K562 (cell line): ENCODE results near the gene GFM1. TPM values are rescaled to one million over a fixed set of nuclear protein-coding genes. Genes with fewer than 3 reads are reported as not detected.

Experiments
- ATAC-seq: fragments of 200-7000 bp; cut with Tn5 transposase; 3 replicates; pipeline ENCODE4 v1.9.1; 2020; ENCODE audit warnings: moderate library complexity
- BruUV-seq: library from RNA; stranded (reverse); fragments of 400-500 nt; replicated peaks from 2 replicates; lab custom pipeline; 2021; lab: Mats Ljungman, UMichigan
- CTCF ChIA-PET: fragments of 300-600 bp; formaldehyde crosslinking; extraction: SDS; loops from one replicate; lab custom pipeline; 2021; ENCODE audit warnings: low intra/inter-chr PET ratio; lab: Yijun Ruan, JAX
- POLR2A ChIA-PET: fragments of 300-600, 350-650 bp; sonication (Branson Sonifier 250); formaldehyde crosslinking; extraction: SDS; loops from one replicate; lab custom pipeline; 2021; ENCODE audit warnings: antibody characterized with exemption, inconsistent platforms; lab: Yijun Ruan, JAX
- DNase-seq, 4 experiments: peaks; one replicate each; pipeline versions ENCODE4 v3.0.0 to v3.0.0-alpha.2; 2011 to 2018; ENCODE audit warnings: low spot score in 3 of 4, mixed read lengths in 3 of 4; ENCODE audit errors: extremely low read depth in 1 of 4
- FAIRE-seq: peaks from 2 replicates; lab custom pipeline; 2011; peaks lifted over from hg19 to GRCh38; lab: Jason Lieb, UNC
- H2AFZ ChIP-seq: 2 replicates; pipeline ENCODE4 v1.6.0; 2011; ENCODE audit warnings: low read depth, low read length, control low read depth, inconsistent platforms
- H3K27ac ChIP-seq: fragments of 200-600 bp; 3 replicates; pipeline ENCODE4 v1.8.0; 2011; ENCODE audit warnings: low read depth, mild to moderate bottlenecking, control low read depth, inconsistent platforms, low read length, moderate library complexity, mixed read lengths; ENCODE audit errors: extremely low read depth
- H3K27me3 ChIP-seq, 2 experiments: fragments of 300-600 bp in 1 of 2; 2 replicates in 1 of 2; 3 replicates in 1 of 2; pipeline versions ENCODE4 v1.6.0 to v1.8.0; 2011; ENCODE audit warnings: inconsistent platforms in 2 of 2, low read length in 2 of 2, mild to moderate bottlenecking in 1 of 2, mixed read lengths in 1 of 2, moderate library complexity in 1 of 2; ENCODE audit not compliant: control insufficient read depth in 2 of 2, insufficient read depth in 2 of 2
- H3K36me3 ChIP-seq: fragments of 300-600 bp; 3 replicates; pipeline ENCODE4 v1.8.0; 2011; ENCODE audit warnings: mild to moderate bottlenecking, low read length, inconsistent platforms; ENCODE audit not compliant: control insufficient read depth, insufficient read depth
- H3K4me1 ChIP-seq, 2 experiments: fragments of 200-600 bp in 1 of 2; replicated peaks in 1 of 2; 2 replicates in 1 of 2; 3 replicates in 1 of 2; pipeline versions ENCODE4 v1.5.1 to v1.8.0; 2011; ENCODE audit warnings: inconsistent platforms in 2 of 2, low read length in 2 of 2, mild to moderate bottlenecking in 1 of 2, mixed read lengths in 1 of 2, moderate library complexity in 1 of 2; ENCODE audit not compliant: control insufficient read depth in 2 of 2, insufficient read depth in 2 of 2
- H3K4me2 ChIP-seq: 2 replicates; pipeline ENCODE4 v1.6.1; 2011; ENCODE audit warnings: low read length, control low read depth, inconsistent platforms, mixed read lengths; ENCODE audit not compliant: insufficient read depth
- H3K4me3 ChIP-seq: fragments of 200-600 bp; sonication (generic), shearing (Covaris generic); 2 replicates; pipeline ENCODE4 v1.5.1; 2016; ENCODE audit warnings: control low read depth, inconsistent platforms
- H3K79me2 ChIP-seq: fragments of 200-600 bp; 3 replicates; pipeline ENCODE4 v1.8.0; 2011; ENCODE audit warnings: low read length, inconsistent platforms; ENCODE audit not compliant: control insufficient read depth, insufficient read depth
- H3K9ac ChIP-seq, 2 experiments: 2 replicates each; pipeline versions ENCODE4 v1.6.0 to v1.6.1; 2011; ENCODE audit warnings: low read depth in 2 of 2, low read length in 2 of 2, control low read depth in 1 of 2, inconsistent platforms in 1 of 2, mild to moderate bottlenecking in 1 of 2, mixed read lengths in 1 of 2; ENCODE audit not compliant: insufficient read depth in 1 of 2
- H3K9me1 ChIP-seq: one replicate; pipeline ENCODE4 v1.6.0; 2011; ENCODE audit warnings: inconsistent platforms, mild to moderate bottlenecking, low read length, moderate library complexity; ENCODE audit not compliant: control insufficient read depth, insufficient read depth
- H3K9me3 ChIP-seq: replicated peaks from 2 replicates; pipeline ENCODE4 v1.5.1; 2011; ENCODE audit warnings: low read depth, low read length, inconsistent platforms; ENCODE audit not compliant: control insufficient read depth, insufficient read depth
- H4K20me1 ChIP-seq: replicated peaks from 2 replicates; pipeline ENCODE4 v1.6.1; 2011; ENCODE audit warnings: low read length, inconsistent platforms, mixed read lengths; ENCODE audit not compliant: control insufficient read depth, insufficient read depth
- BRCA1 ChIP-seq, 2 experiments: fragments of 450-650 bp in 1 of 2; sonication (generic) in 1 of 2; formaldehyde crosslinking in 1 of 2; IDR thresholded peaks; 2 replicates each; pipeline versions ENCODE4 v1.5.0 to v1.6.1; 2017 to 2020; ENCODE audit warnings: mild to moderate bottlenecking in 1 of 2, missing genetic modification reagents in 1 of 2
- DACH1 ChIP-seq: fragments of 450-650 bp; IDR thresholded peaks from 2 replicates; pipeline ENCODE4 v1.6.1; 2018; ENCODE audit not compliant: partially characterized antibody
- JUN ChIP-seq, 2 experiments: sonication (generic) in 1 of 2; formaldehyde crosslinking in 1 of 2; IDR thresholded peaks; 2 replicates each; pipeline versions ENCODE4 v1.6.1 to v1.8.0; 2012 to 2022; ENCODE audit warnings: borderline replicate concordance in 2 of 2, mild to moderate bottlenecking in 2 of 2, improper control_type of control experiment in 1 of 2, low read depth in 1 of 2, low read length in 1 of 2, missing genetic modification reagents in 1 of 2
- KAT2B ChIP-seq: IDR thresholded peaks from one replicate; pipeline ENCODE4 v1.6.1; 2012; ENCODE audit warnings: low read depth, mild to moderate bottlenecking, control low read depth, inconsistent platforms, low read length, moderate library complexity
- MEF2D ChIP-seq: conservative IDR thresholded peaks from 2 replicates; pipeline ENCODE4 v1.6.1; 2016; ENCODE audit warnings: low read depth, missing genetic modification characterization, missing compliant biosample characterization
- POLR3G ChIP-seq: IDR thresholded peaks from 2 replicates; pipeline ENCODE4 v1.6.1; 2011; ENCODE audit not compliant: insufficient read length, insufficient replicate concordance; ENCODE audit errors: extremely low read depth
- PRMT5 ChIP-seq: sonication (generic); formaldehyde crosslinking; IDR thresholded peaks from 2 replicates; pipeline ENCODE4 v1.5.0; 2020; ENCODE audit warnings: missing genetic modification reagents
- PTTG1 ChIP-seq: fragments of 450-650 bp; IDR thresholded peaks from 2 replicates; pipeline ENCODE4 v1.6.1; 2016; ENCODE audit warnings: low read depth, mild to moderate bottlenecking, missing genetic modification characterization, missing compliant biosample characterization
- ZNF165 ChIP-seq: fragments of 250-450 bp; sonication (Bioruptor Pico); IDR thresholded peaks from 2 replicates; pipeline ENCODE4 v1.4.0; 2020; ENCODE audit warnings: borderline replicate concordance
- ZNF584 ChIP-seq: fragments of 200-800 bp; sonication (Bioruptor generic); IDR thresholded peaks from 2 replicates; pipeline ENCODE4 v1.6.1; 2016; ENCODE audit warnings: low read depth, mild to moderate bottlenecking, missing genetic modification characterization, missing compliant biosample characterization
- ZNF695 ChIP-seq: fragments of 450-650 bp; formaldehyde crosslinking; IDR thresholded peaks from 2 replicates; pipeline ENCODE4 v1.4.0; 2020; ENCODE audit warnings: mild to moderate bottlenecking, moderate library complexity
- in situ Hi-C: fragments of 300-500 bp; cut with MboI; formaldehyde crosslinking; loops from 4 replicates; pipeline ENCODE4 v1.15.0; 2018; ENCODE audit warnings: inconsistent platforms, mixed read lengths
- intact Hi-C: fragments of 100-400 bp; cut with micrococcal nuclease; formaldehyde crosslinking; loops from 2 replicates; pipeline ENCODE4 v1.14.2; 2022
- polyA plus RNA-seq, 8 experiments: library from polyadenylated mRNA; depleted of rRNA in 4 of 8; stranded (reverse) in 5 of 8; unstranded in 3 of 8; fragments of >200 nt; fragmentation: Nextera tagmentation in 2 of 8; fragmentation: Illumina TruSeq in 1 of 8; extraction: Ambion mirVana in 2 of 8; extraction: Trizol in 1 of 8; gene quantifications; 2 replicates each; pipeline versions ENCODE4 v1.2.1 to v1.2.3, GENCODE V29; 2011 to 2014; ENCODE audit warnings: inconsistent platforms in 1 of 8, missing spikeins in 1 of 8
- total RNA-seq, 7 experiments: library from RNA; depleted of rRNA in 6 of 7; stranded (reverse); fragments of >200 nt in 6 of 7; fragmentation: Illumina TruSeq in 2 of 7; extraction: Trizol in 2 of 7; gene quantifications; 2 replicates each; pipeline versions ENCODE4 v1.2.1 to v1.2.3, GENCODE V29; 2011 to 2021; ENCODE audit warnings: low replicate concordance in 1 of 7
- TF ChIP-seq, protein P1 (sequence below), 2 experiments: fragments of 450-650 bp in 1 of 2; sonication (generic) in 1 of 2; formaldehyde crosslinking in 1 of 2; IDR thresholded peaks; 2 replicates each; pipeline versions ENCODE4 v1.7.1 to v1.9.0; 2016 to 2022; ENCODE audit warnings: inconsistent platforms in 1 of 2, mild to moderate bottlenecking in 1 of 2, missing genetic modification reagents in 1 of 2

GFM1 gene
- total and polyA plus RNA-seq, 9 of the 15 experiments (the other 6 are each of a cell fraction or from before 2014, with no cell fraction given): 38.9 to 86.7 (median 64.8) TPM

DNA sequence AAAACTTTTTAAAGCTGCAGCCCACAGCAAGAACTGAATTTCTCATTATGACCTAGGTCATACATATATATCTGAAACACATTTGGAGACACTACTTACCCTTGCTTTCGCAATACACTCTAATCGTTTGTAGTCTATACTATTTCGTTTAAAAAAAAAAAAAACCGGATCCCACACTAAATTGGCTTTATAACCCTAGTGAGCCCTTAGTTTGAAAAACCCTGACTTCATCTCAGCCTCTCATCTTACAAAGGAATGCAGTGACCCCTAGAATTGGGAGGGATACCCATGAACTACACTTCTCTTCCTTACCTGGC lies 83.7 kb downstream of the GFM1 start (continued):
- TF ChIP-seq JUN (IDR thresholded peaks at IDR 0.05; ENCODE audit: borderline replicate concordance, low read depth, low read length): no peak
- TF ChIP-seq JUN (CRISPR knock-in tag; IDR thresholded peaks at IDR 0.05; ENCODE audit: borderline replicate concordance): no peak
- no peak for TF ChIP-seq ZNF165 (CRISPR knock-in tag)

DNA sequence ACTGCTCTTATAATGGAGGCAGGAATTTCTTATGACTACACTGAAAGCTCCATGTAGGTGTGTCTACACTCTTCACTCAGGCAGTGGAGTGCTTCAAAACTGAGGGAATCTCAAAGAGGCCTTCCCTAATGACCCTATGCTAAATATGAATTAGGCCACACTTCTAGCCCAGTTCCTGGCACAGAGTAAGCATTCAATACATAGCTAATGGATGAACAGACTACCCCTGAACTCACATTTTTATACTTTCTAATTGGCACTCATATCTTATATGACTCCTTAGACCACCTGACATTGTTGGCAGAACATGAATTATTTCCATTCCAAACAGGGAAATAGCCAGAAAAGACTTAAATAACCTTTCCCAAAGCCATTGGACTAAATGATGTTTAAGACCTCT lies 84.5 kb downstream of the GFM1 start:
- Histone ChIP-seq H3K36me3 (peaks cover 14% of the 10 kb centered on the region; the same call in 2 of the 3 replicates), H3K4me2 (no peak overlapping the region), H3K79me2 (no peaks in the 10 kb centered on the region; the same call in 2 of the 3 replicates), H4K20me1 (no peaks in the 10 kb centered on the region), H2AFZ (no peak overlapping the region), H3K4me1 (peaks cover 3 to 7% of the 10 kb centered on the region in 2 experiments; a peak in 3 of 5 replicates), H3K9me1 (no peaks in the 10 kb centered on the region), H3K4me3 (no peak overlapping the region), H3K27me3 (no peaks in the 10 kb centered on the region), H3K9me3 (peaks cover 6% of the 10 kb centered on the region; the same call in 1 of the 2 replicates), H3K9ac (no peak overlapping the region), H3K27ac (no peak overlapping the region)
- FAIRE-seq (no peak), ATAC-seq (no peak), DNase-seq (no peak)
- ChIA-PET CTCF (interaction anchor here (0.6 to 3.5 kb wide), 2 partner anchors 15 to 61 kb away, joined by 5 to 81 read pairs; no protein-coding TSS in a partner anchor), POLR2A (interaction anchor here (0.5 to 1.0 kb wide), 4 partner anchors 10 to 33 kb away, joined by 3 read pairs; no protein-coding TSS in a partner anchor)
- in situ Hi-C loops (loop anchor here (5.0 kb wide), 1 partner anchor 63 kb away; no protein-coding TSS in a partner anchor), intact Hi-C loops (loop anchor here (10.0 kb wide), 2 partner anchors 154 to 194 kb away; partner anchors contain the start of gene MLF1)
- no TSS peak for BruUV-seq
- no peak for TF ChIP-seq POLR3G
- TF ChIP-seq PTTG1 (tag): no peak
- TF ChIP-seq ZNF584 (CRISPR knock-in tag): no peak
- TF ChIP-seq DACH1: no peak
- TF ChIP-seq KAT2B: no peak
- TF ChIP-seq MEF2D (tag): no peak
- TF ChIP-seq PRMT5 (CRISPR knock-in tag): no peak
- TF ChIP-seq, protein P1, sequence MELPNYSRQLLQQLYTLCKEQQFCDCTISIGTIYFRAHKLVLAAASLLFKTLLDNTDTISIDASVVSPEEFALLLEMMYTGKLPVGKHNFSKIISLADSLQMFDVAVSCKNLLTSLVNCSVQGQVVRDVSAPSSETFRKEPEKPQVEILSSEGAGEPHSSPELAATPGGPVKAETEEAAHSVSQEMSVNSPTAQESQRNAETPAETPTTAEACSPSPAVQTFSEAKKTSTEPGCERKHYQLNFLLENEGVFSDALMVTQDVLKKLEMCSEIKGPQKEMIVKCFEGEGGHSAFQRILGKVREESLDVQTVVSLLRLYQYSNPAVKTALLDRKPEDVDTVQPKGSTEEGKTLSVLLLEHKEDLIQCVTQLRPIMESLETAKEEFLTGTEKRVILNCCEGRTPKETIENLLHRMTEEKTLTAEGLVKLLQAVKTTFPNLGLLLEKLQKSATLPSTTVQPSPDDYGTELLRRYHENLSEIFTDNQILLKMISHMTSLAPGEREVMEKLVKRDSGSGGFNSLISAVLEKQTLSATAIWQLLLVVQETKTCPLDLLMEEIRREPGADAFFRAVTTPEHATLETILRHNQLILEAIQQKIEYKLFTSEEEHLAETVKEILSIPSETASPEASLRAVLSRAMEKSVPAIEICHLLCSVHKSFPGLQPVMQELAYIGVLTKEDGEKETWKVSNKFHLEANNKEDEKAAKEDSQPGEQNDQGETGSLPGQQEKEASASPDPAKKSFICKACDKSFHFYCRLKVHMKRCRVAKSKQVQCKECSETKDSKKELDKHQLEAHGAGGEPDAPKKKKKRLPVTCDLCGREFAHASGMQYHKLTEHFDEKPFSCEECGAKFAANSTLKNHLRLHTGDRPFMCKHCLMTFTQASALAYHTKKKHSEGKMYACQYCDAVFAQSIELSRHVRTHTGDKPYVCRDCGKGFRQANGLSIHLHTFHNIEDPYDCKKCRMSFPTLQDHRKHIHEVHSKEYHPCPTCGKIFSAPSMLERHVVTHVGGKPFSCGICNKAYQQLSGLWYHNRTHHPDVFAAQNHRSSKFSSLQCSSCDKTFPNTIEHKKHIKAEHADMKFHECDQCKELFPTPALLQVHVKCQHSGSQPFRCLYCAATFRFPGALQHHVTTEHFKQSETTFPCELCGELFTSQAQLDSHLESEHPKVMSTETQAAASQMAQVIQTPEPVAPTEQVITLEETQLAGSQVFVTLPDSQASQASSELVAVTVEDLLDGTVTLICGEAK (IDR thresholded peaks at IDR 0.05): no peak
- TF ChIP-seq, protein P1 (CRISPR knock-in tag; IDR thresholded peaks at IDR 0.05): no peak
- TF ChIP-seq ZNF695 (CRISPR knock-in tag): no peak
- no peak for TF ChIP-seq BRCA1 (IDR thresholded peaks at IDR 0.05)
- TF ChIP-seq BRCA1 (CRISPR knock-in tag; IDR thresholded peaks at IDR 0.05): no peak
